Activated T-helper 9 cell treated with anti-CD3 and anti-CD28 coated beads, Interleukin-2, amount 50 U/mL, for 16 hours (primary cell): ENCODE results near the gene FMO1.
A peak's percentile ranks its signal among the peaks of the same experiment; 100 is the strongest.
"Not testable (repeated sequence)": the region's sequence is repeated elsewhere in the genome, so short reads cannot be mapped to it uniquely, and the experiment has no call there.

ENCODE experiments used
- DNase-seq: peaks from one replicate; pipeline ENCODE4 v3.0.0-alpha.2; 2020; ENCODE audit warnings: low read depth

FMO1 gene

GRCh38 chr1:171236231-171236630 is 12.1 kb upstream of the FMO1 start:
- not testable (repeated sequence) for DNase-seq

- no peak for DNase-seq
Observed at GRCh38 chr1:171243878-171244277, 4.4 kb upstream of the FMO1 start.

- DNase-seq = no peak
Observed at GRCh38 chr1:171245458-171246064, 2.7 kb upstream of the FMO1 start.

GRCh38 chr1:171247501-171247900 is 793 bp upstream of the FMO1 start:
- DNase-seq = no peak

- no peak for DNase-seq
Observed at GRCh38 chr1:171248841-171249240, 547 bp downstream of the FMO1 start.

GRCh38 chr1:171250263-171250662 is 2.0 kb downstream of the FMO1 start:
- no peak for DNase-seq

- peak; percentile 2 for DNase-seq
Observed at GRCh38 chr1:171251042-171251951, 3.0 kb downstream of the FMO1 start.

GRCh38 chr1:171251952-171252300 is 3.6 kb downstream of the FMO1 start:
- DNase-seq = no peak

GRCh38 chr1:171252482-171252881 is 4.2 kb downstream of the FMO1 start:
- no peak for DNase-seq

GRCh38 chr1:171254859-171255258 is 6.6 kb downstream of the FMO1 start:
- DNase-seq = no peak

- DNase-seq = no peak
Observed at GRCh38 chr1:171256940-171257606, 8.8 kb downstream of the FMO1 start.

- DNase-seq = no peak
Observed at GRCh38 chr1:171257607-171258076, 9.3 kb downstream of the FMO1 start.

- DNase-seq = no peak
Observed at GRCh38 chr1:171258429-171258828, 10.1 kb downstream of the FMO1 start.

GRCh38 chr1:171258943-171259342 is 10.6 kb downstream of the FMO1 start:
- no peak for DNase-seq

GRCh38 chr1:171261336-171261735 is 13.0 kb downstream of the FMO1 start:
- DNase-seq = no peak

GRCh38 chr1:171263901-171264300 is 15.6 kb downstream of the FMO1 start:
- DNase-seq = no peak

GRCh38 chr1:171265686-171266085 is 17.4 kb downstream of the FMO1 start:
- DNase-seq = no peak

- DNase-seq = no peak
Observed at GRCh38 chr1:171266930-171267329, 18.6 kb downstream of the FMO1 start.

GRCh38 chr1:171267391-171267790 is 19.1 kb downstream of the FMO1 start:
- no peak for DNase-seq

GRCh38 chr1:171270806-171271205 is 22.5 kb downstream of the FMO1 start:
- DNase-seq = no peak

- no peak for DNase-seq
Observed at GRCh38 chr1:171277534-171277933, 29.2 kb downstream of the FMO1 start.

- DNase-seq = no peak
Observed at GRCh38 chr1:171279234-171279633, 30.9 kb downstream of the FMO1 start.

GRCh38 chr1:171279678-171280077 is 31.4 kb downstream of the FMO1 start:
- DNase-seq = no peak
